Type B pancreatic cell (in vitro differentiated cells): ENCODE data around the gene EPHA8. TPM values are rescaled to one million over a fixed set of nuclear protein-coding genes. Genes with fewer than 3 reads are reported as not detected.

ENCODE experiments used
- DNase-seq: peaks from one replicate; pipeline ENCODE4 v3.0.0; 2021; ENCODE audit warnings: mixed read lengths; ENCODE audit not compliant: unreplicated experiment; ENCODE audit errors: extremely low spot score
- H3K27ac Mint-ChIP-seq: 2 replicates; pipeline ENCODE4 v1.8.0; 2021; ENCODE audit warnings: mild to moderate bottlenecking, mixed read lengths
- H3K27me3 Mint-ChIP-seq: 2 replicates; pipeline ENCODE4 v1.8.0; 2021; ENCODE audit warnings: mixed read lengths
- H3K36me3 Mint-ChIP-seq: 2 replicates; pipeline ENCODE4 v1.8.0; 2021; ENCODE audit warnings: mixed read lengths
- H3K4me1 Mint-ChIP-seq: one replicate; pipeline ENCODE4 v1.8.0; 2021; ENCODE audit warnings: mixed read lengths; ENCODE audit not compliant: unreplicated experiment
- H3K4me3 Mint-ChIP-seq: 2 replicates; pipeline ENCODE4 v1.8.0; 2021; ENCODE audit warnings: mild to moderate bottlenecking, mixed read lengths
- H3K9me3 Mint-ChIP-seq: 2 replicates; pipeline ENCODE4 v1.8.0; 2021; ENCODE audit warnings: mixed read lengths
- CTCF ChIP-seq: fragments of 200-600 bp; sonication (generic); conservative IDR thresholded peaks from 2 replicates; pipeline ENCODE4 v1.5.0; 2021; ENCODE audit warnings: antibody characterized with exemption, mild to moderate bottlenecking
- total RNA-seq: library from RNA; stranded (reverse); gene quantifications from 2 replicates; pipeline ENCODE4 v1.2.1, GENCODE V29; 2021; ENCODE audit warnings: low replicate concordance

Gene EPHA8
- total RNA-seq, 1 donor from 2014 or later = 0.46 TPM

GRCh38 chr1:22618056-22618455 is 54.8 kb downstream of the EPHA8 start:
- TF ChIP-seq CTCF = no peak
- H3K36me3 Mint-ChIP-seq = no peaks in the 10 kb centered on the region
- no peak overlapping the region for H3K4me3 Mint-ChIP-seq
- H3K27ac Mint-ChIP-seq = no peak overlapping the region
- H3K9me3 Mint-ChIP-seq = no peaks in the 10 kb centered on the region
- DNase-seq = no peak
- no peaks in the 10 kb centered on the region for H3K4me1 Mint-ChIP-seq
- H3K27me3 Mint-ChIP-seq = peaks cover 70% of the 10 kb centered on the region

DNA sequence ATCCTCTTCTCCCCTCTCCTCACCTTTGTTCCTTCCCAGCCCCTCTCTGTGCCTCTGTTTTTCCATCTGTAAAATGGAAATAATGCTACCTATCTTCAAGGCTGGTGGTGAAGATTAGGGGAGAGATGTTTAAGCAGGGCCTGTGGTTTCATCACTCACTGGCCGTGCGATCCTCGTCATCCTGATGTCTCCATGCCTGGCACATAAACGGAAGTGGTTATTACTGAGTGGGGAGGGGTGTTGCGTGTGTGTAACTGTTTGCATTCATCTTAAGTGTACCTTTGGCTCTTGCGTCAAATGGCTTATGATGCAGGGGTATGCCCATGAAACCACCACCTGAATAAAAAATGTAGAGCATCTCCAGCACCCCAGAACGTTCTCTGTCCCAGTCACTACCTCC is 56.0 kb downstream of the EPHA8 start:
- H3K27ac Mint-ChIP-seq = no peak overlapping the region
- H3K9me3 Mint-ChIP-seq = no peaks in the 10 kb centered on the region
- H3K27me3 Mint-ChIP-seq = peaks cover 78% of the 10 kb centered on the region
- no peaks in the 10 kb centered on the region for H3K4me1 Mint-ChIP-seq
- no peak for TF ChIP-seq CTCF
- H3K4me3 Mint-ChIP-seq = no peak overlapping the region
- H3K36me3 Mint-ChIP-seq = no peaks in the 10 kb centered on the region
- no peak for DNase-seq

DNA sequence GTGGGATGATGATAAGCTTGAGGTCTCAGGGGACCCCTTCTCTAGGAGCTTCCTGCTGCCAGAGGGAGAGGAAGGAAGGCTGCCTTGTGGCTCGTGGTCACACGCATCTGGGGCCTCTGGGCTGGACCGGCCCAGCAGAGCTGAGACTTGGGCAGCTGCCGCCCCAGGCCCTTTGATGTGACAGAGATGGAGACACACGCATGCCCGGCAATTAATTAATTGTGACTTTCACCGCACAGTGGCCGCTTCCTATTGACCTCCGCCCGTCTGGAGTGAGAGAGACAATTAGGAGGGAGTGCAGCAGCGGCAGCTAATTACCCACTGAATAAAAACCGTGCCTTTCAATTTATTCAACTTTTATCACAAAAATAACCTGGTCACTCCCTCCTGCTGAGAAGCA is 56.5 kb downstream of the EPHA8 start:
- Mint-ChIP-seq H3K4me3 (no peak overlapping the region), H3K27ac (no peak overlapping the region), H3K9me3 (no peaks in the 10 kb centered on the region), H3K4me1 (no peaks in the 10 kb centered on the region), H3K36me3 (no peaks in the 10 kb centered on the region), H3K27me3 (peaks cover 78% of the 10 kb centered on the region)
- no peak for TF ChIP-seq CTCF
- no peak for DNase-seq

DNA sequence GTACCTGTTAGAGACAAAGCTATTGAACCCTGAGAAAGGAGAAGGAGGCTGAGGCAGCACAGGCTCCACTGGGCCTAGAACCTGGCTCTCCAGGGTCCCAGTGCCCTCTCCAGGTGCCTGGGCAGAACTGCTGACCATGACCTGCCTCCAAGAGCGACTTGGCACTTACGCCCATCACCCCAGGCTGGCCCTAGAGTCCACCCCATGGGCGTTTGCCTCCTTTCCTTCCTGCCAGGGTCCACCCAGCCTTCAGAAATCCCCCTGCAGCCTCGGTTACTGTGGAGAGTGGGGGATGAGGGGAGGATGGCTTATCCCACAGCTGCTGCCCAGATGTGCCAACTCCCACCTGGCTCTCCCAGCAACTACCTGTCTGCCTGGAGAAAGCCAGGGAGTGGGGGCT is 58.5 kb downstream of the EPHA8 start:
- no peak overlapping the region for H3K4me3 Mint-ChIP-seq
- peaks cover 79% of the 10 kb centered on the region for H3K27me3 Mint-ChIP-seq

GRCh38 chr1:22625262-22625925 is 62.1 kb downstream of the EPHA8 start:
- no peak overlapping the region for H3K27ac Mint-ChIP-seq
- no peak overlapping the region for H3K4me3 Mint-ChIP-seq
- no peaks in the 10 kb centered on the region for H3K36me3 Mint-ChIP-seq
- DNase-seq = no peak
- H3K9me3 Mint-ChIP-seq = no peaks in the 10 kb centered on the region
- no peaks in the 10 kb centered on the region for H3K4me1 Mint-ChIP-seq
- H3K27me3 Mint-ChIP-seq = peaks cover 83% of the 10 kb centered on the region
- TF ChIP-seq CTCF = no peak

More for the DNA sequence above, 58.5 kb downstream of the EPHA8 start:
- H3K27ac Mint-ChIP-seq = no peak overlapping the region
- no peaks in the 10 kb centered on the region for H3K9me3 Mint-ChIP-seq
- no peak for DNase-seq
- TF ChIP-seq CTCF = no peak
- no peaks in the 10 kb centered on the region for H3K4me1 Mint-ChIP-seq
- H3K36me3 Mint-ChIP-seq = no peaks in the 10 kb centered on the region
